K562 (cell line): ENCODE measurements around the gene CDK4. TPM values are rescaled to one million over a fixed set of nuclear protein-coding genes. Genes with fewer than 3 reads are reported as not detected.

ENCODE experiments used
- ATAC-seq: fragments of 200-7000 bp; cut with Tn5 transposase; 3 replicates; pipeline ENCODE4 v1.9.1; 2020; ENCODE audit warnings: moderate library complexity
- BruUV-seq: library from RNA; stranded (reverse); fragments of 400-500 nt; replicated peaks from 2 replicates; lab custom pipeline; 2021; lab: Mats Ljungman, UMichigan
- CTCF ChIA-PET: fragments of 300-600 bp; formaldehyde crosslinking; extraction: SDS; loops from one replicate; lab custom pipeline; 2021; ENCODE audit warnings: low intra/inter-chr PET ratio; lab: Yijun Ruan, JAX
- POLR2A ChIA-PET: fragments of 300-600, 350-650 bp; sonication (Branson Sonifier 250); formaldehyde crosslinking; extraction: SDS; loops from one replicate; lab custom pipeline; 2021; ENCODE audit warnings: antibody characterized with exemption, inconsistent platforms; lab: Yijun Ruan, JAX
- DNase-seq, 4 experiments: peaks; one replicate each; pipeline versions ENCODE4 v3.0.0 to v3.0.0-alpha.2; 2011 to 2018; ENCODE audit warnings: low spot score in 3 of 4, mixed read lengths in 3 of 4; ENCODE audit errors: extremely low read depth in 1 of 4
- FAIRE-seq: peaks from 2 replicates; lab custom pipeline; 2011; peaks lifted over from hg19 to GRCh38; lab: Jason Lieb, UNC
- H2AFZ ChIP-seq: 2 replicates; pipeline ENCODE4 v1.6.0; 2011; ENCODE audit warnings: low read depth, low read length, control low read depth, inconsistent platforms
- H3K27ac ChIP-seq: fragments of 200-600 bp; 3 replicates; pipeline ENCODE4 v1.8.0; 2011; ENCODE audit warnings: low read depth, mild to moderate bottlenecking, control low read depth, inconsistent platforms, low read length, moderate library complexity, mixed read lengths; ENCODE audit errors: extremely low read depth
- H3K27me3 ChIP-seq, 2 experiments: fragments of 300-600 bp in 1 of 2; 2 replicates in 1 of 2; 3 replicates in 1 of 2; pipeline versions ENCODE4 v1.6.0 to v1.8.0; 2011; ENCODE audit warnings: inconsistent platforms in 2 of 2, low read length in 2 of 2, mild to moderate bottlenecking in 1 of 2, mixed read lengths in 1 of 2, moderate library complexity in 1 of 2; ENCODE audit not compliant: control insufficient read depth in 2 of 2, insufficient read depth in 2 of 2
- H3K36me3 ChIP-seq: fragments of 300-600 bp; 3 replicates; pipeline ENCODE4 v1.8.0; 2011; ENCODE audit warnings: mild to moderate bottlenecking, low read length, inconsistent platforms; ENCODE audit not compliant: control insufficient read depth, insufficient read depth
- H3K4me1 ChIP-seq, 2 experiments: fragments of 200-600 bp in 1 of 2; replicated peaks in 1 of 2; 2 replicates in 1 of 2; 3 replicates in 1 of 2; pipeline versions ENCODE4 v1.5.1 to v1.8.0; 2011; ENCODE audit warnings: inconsistent platforms in 2 of 2, low read length in 2 of 2, mild to moderate bottlenecking in 1 of 2, mixed read lengths in 1 of 2, moderate library complexity in 1 of 2; ENCODE audit not compliant: control insufficient read depth in 2 of 2, insufficient read depth in 2 of 2
- H3K4me2 ChIP-seq: 2 replicates; pipeline ENCODE4 v1.6.1; 2011; ENCODE audit warnings: low read length, control low read depth, inconsistent platforms, mixed read lengths; ENCODE audit not compliant: insufficient read depth
- H3K4me3 ChIP-seq: fragments of 200-600 bp; sonication (generic), shearing (Covaris generic); 2 replicates; pipeline ENCODE4 v1.5.1; 2016; ENCODE audit warnings: control low read depth, inconsistent platforms
- H3K79me2 ChIP-seq: fragments of 200-600 bp; 3 replicates; pipeline ENCODE4 v1.8.0; 2011; ENCODE audit warnings: low read length, inconsistent platforms; ENCODE audit not compliant: control insufficient read depth, insufficient read depth
- H3K9ac ChIP-seq, 2 experiments: 2 replicates each; pipeline versions ENCODE4 v1.6.0 to v1.6.1; 2011; ENCODE audit warnings: low read depth in 2 of 2, low read length in 2 of 2, control low read depth in 1 of 2, inconsistent platforms in 1 of 2, mild to moderate bottlenecking in 1 of 2, mixed read lengths in 1 of 2; ENCODE audit not compliant: insufficient read depth in 1 of 2
- H3K9me1 ChIP-seq: one replicate; pipeline ENCODE4 v1.6.0; 2011; ENCODE audit warnings: inconsistent platforms, mild to moderate bottlenecking, low read length, moderate library complexity; ENCODE audit not compliant: control insufficient read depth, insufficient read depth
- H3K9me3 ChIP-seq: replicated peaks from 2 replicates; pipeline ENCODE4 v1.5.1; 2011; ENCODE audit warnings: low read depth, low read length, inconsistent platforms; ENCODE audit not compliant: control insufficient read depth, insufficient read depth
- H4K20me1 ChIP-seq: replicated peaks from 2 replicates; pipeline ENCODE4 v1.6.1; 2011; ENCODE audit warnings: low read length, inconsistent platforms, mixed read lengths; ENCODE audit not compliant: control insufficient read depth, insufficient read depth
- CBFA2T2 ChIP-seq: fragments of 450-650 bp; conservative IDR thresholded peaks from 2 replicates; pipeline ENCODE4 v1.6.1; 2017; ENCODE audit warnings: mild to moderate bottlenecking
- KDM2B ChIP-seq: fragments of 250-450 bp; sonication (Bioruptor Pico); IDR thresholded peaks from 2 replicates; pipeline ENCODE4 v1.8.0; 2021; ENCODE audit warnings: mild to moderate bottlenecking, moderate library complexity
- KDM5B ChIP-seq: fragments of 200-600 bp; sonication (generic); IDR thresholded peaks from 2 replicates; pipeline ENCODE4 v1.6.1; 2012; ENCODE audit warnings: low read depth, mild to moderate bottlenecking, moderate library complexity, low read length, control low read depth, inconsistent platforms; ENCODE audit not compliant: insufficient replicate concordance
- NCOA1 ChIP-seq: fragments of 450-650 bp; IDR thresholded peaks from 2 replicates; pipeline ENCODE4 v1.6.1; 2016; ENCODE audit warnings: low read depth
- NFRKB ChIP-seq: fragments of 450-650 bp; IDR thresholded peaks from 2 replicates; pipeline ENCODE4 v1.6.1; 2016; ENCODE audit warnings: low read depth
- PTTG1 ChIP-seq: fragments of 450-650 bp; IDR thresholded peaks from 2 replicates; pipeline ENCODE4 v1.6.1; 2016; ENCODE audit warnings: low read depth, mild to moderate bottlenecking, missing genetic modification characterization, missing compliant biosample characterization
- SMARCA5 ChIP-seq: fragments of 450-650 bp; IDR thresholded peaks from 2 replicates; pipeline ENCODE4 v1.6.1; 2016
- TCFL5 ChIP-seq: fragments of 250-450 bp; sonication (Bioruptor Pico); conservative IDR thresholded peaks from 2 replicates; pipeline ENCODE4 v1.6.1; 2021; ENCODE audit warnings: mild to moderate bottlenecking, moderate library complexity, matching md5 sums
- ZNF431 ChIP-seq: sonication (generic); formaldehyde crosslinking; IDR thresholded peaks from 2 replicates; pipeline ENCODE4 v1.8.0; 2022; ENCODE audit warnings: mild to moderate bottlenecking, missing genetic modification reagents
- ZNF586 ChIP-seq: fragments of 450-650 bp; formaldehyde crosslinking; conservative IDR thresholded peaks from 2 replicates; pipeline ENCODE4 v1.4.0; 2020; ENCODE audit warnings: mild to moderate bottlenecking, moderate library complexity
- ZNF766 ChIP-seq: fragments of 200-800 bp; sonication (Bioruptor generic); conservative IDR thresholded peaks from 2 replicates; pipeline ENCODE4 v1.6.1; 2016; ENCODE audit warnings: missing genetic modification characterization, missing compliant biosample characterization
- ZSCAN32 ChIP-seq: fragments of 450-650 bp; formaldehyde crosslinking; IDR thresholded peaks from 2 replicates; pipeline ENCODE4 v1.4.0; 2020; ENCODE audit warnings: mild to moderate bottlenecking, moderate library complexity
- WGBS: fragments of 100-300 bp; shearing (Covaris generic); methylation state at CpG from one replicate; pipeline ENCODE4 v1.1.6; 2016; ENCODE audit warnings: low coverage, mixed read lengths; ENCODE audit not compliant: insufficient coverage; ENCODE audit errors: missing lambda C conversion rate; 5-methylcytosine and 5-hydroxymethylcytosine counted together
- in situ Hi-C: fragments of 300-500 bp; cut with MboI; formaldehyde crosslinking; loops from 4 replicates; pipeline ENCODE4 v1.15.0; 2018; ENCODE audit warnings: inconsistent platforms, mixed read lengths
- intact Hi-C: fragments of 100-400 bp; cut with micrococcal nuclease; formaldehyde crosslinking; loops from 2 replicates; pipeline ENCODE4 v1.14.2; 2022
- polyA plus RNA-seq, 8 experiments: library from polyadenylated mRNA; depleted of rRNA in 4 of 8; stranded (reverse) in 5 of 8; unstranded in 3 of 8; fragments of >200 nt; fragmentation: Nextera tagmentation in 2 of 8; fragmentation: Illumina TruSeq in 1 of 8; extraction: Ambion mirVana in 2 of 8; extraction: Trizol in 1 of 8; gene quantifications; 2 replicates each; pipeline versions ENCODE4 v1.2.1 to v1.2.3, GENCODE V29; 2011 to 2014; ENCODE audit warnings: inconsistent platforms in 1 of 8, missing spikeins in 1 of 8
- total RNA-seq, 7 experiments: library from RNA; depleted of rRNA in 6 of 7; stranded (reverse); fragments of >200 nt in 6 of 7; fragmentation: Illumina TruSeq in 2 of 7; extraction: Trizol in 2 of 7; gene quantifications; 2 replicates each; pipeline versions ENCODE4 v1.2.1 to v1.2.3, GENCODE V29; 2011 to 2021; ENCODE audit warnings: low replicate concordance in 1 of 7
- TF ChIP-seq, protein P1 (sequence below): fragments of 450-650 bp; formaldehyde crosslinking; IDR thresholded peaks from 2 replicates; pipeline ENCODE4 v1.4.0; 2020; ENCODE audit warnings: mild to moderate bottlenecking
- TF ChIP-seq, protein P2 (sequence below): fragments of 250-450 bp; sonication (Bioruptor Pico); IDR thresholded peaks from 2 replicates; pipeline ENCODE4 v1.4.0; 2020

CDK4 gene
- total and polyA plus RNA-seq, 9 of the 15 experiments (the other 6 are each of a cell fraction or from before 2014, with no cell fraction given), result 37.8 to 436 (median 238) TPM

DNA sequence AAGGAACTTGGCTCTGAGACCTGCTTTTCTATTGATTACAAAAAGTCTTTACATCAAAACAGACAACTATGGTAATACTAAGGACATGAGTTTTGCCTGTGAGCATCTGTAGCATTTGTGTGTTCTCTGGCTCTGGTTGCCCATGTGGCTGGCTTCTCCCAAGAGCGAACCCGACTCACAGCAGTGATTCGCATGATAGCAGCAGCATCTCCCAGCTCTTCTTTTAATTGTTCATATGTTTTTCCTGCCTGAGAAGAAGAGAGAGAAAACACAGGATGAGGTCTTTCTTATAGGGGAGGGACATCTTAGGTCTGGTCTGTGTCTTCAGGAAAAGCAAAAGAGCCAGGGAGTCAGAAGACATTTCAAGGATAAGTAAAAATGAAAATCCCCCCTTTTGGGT is 48.9 kb upstream of the CDK4 start:
- no peaks in the 10 kb centered on the region for H3K9me1 ChIP-seq
- no peak for DNase-seq
- peaks cover 50% of the 10 kb centered on the region for H3K36me3 ChIP-seq
- no peak overlapping the region for H3K27ac ChIP-seq
- no peaks in the 10 kb centered on the region for H3K9me3 ChIP-seq
- WGBS, result 94% methylated on average over 3 of the region's 3 CpGs
- no peak overlapping the region for H3K4me3 ChIP-seq
- ATAC-seq, result no peak
- H2AFZ ChIP-seq, result no peak overlapping the region
- no peaks in the 10 kb centered on the region for H4K20me1 ChIP-seq
- ChIA-PET POLR2A (interaction anchor here (1.0 to 3.4 kb wide), 3 partner anchors 9 to 18 kb away, joined by 5 to 21 read pairs (median 5); no protein-coding TSS in a partner anchor), CTCF (no interaction called here)
- FAIRE-seq, result no peak
- no TSS peak for BruUV-seq
- TF ChIP-seq NCOA1 (no peak), TCFL5 (CRISPR knock-in tag) (no peak), SMARCA5 (no peak), CBFA2T2 (no peak), ZNF766 (CRISPR knock-in tag) (no peak), ZNF431 (CRISPR knock-in tag) (no peak), ZNF586 (CRISPR knock-in tag) (no peak), KDM2B (CRISPR knock-in tag) (no peak), KDM5B (no peak), NFRKB (no peak), PTTG1 (tag) (no peak), ZSCAN32 (no peak)
- TF ChIP-seq, protein P1, sequence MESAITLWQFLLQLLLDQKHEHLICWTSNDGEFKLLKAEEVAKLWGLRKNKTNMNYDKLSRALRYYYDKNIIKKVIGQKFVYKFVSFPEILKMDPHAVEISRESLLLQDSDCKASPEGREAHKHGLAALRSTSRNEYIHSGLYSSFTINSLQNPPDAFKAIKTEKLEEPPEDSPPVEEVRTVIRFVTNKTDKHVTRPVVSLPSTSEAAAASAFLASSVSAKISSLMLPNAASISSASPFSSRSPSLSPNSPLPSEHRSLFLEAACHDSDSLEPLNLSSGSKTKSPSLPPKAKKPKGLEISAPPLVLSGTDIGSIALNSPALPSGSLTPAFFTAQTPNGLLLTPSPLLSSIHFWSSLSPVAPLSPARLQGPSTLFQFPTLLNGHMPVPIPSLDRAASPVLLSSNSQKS, result no peak
- TF ChIP-seq, protein P2, sequence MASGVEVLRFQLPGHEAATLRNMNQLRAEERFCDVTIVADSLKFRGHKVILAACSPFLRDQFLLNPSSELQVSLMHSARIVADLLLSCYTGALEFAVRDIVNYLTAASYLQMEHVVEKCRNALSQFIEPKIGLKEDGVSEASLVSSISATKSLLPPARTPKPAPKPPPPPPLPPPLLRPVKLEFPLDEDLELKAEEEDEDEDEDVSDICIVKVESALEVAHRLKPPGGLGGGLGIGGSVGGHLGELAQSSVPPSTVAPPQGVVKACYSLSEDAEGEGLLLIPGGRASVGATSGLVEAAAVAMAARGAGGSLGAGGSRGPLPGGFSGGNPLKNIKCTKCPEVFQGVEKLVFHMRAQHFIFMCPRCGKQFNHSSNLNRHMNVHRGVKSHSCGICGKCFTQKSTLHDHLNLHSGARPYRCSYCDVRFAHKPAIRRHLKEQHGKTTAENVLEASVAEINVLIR (CRISPR knock-in tag), result no peak
- H3K27me3 ChIP-seq, result no peaks in the 10 kb centered on the region
- H3K79me2 ChIP-seq, result no peaks in the 10 kb centered on the region
- intact Hi-C loops (no loop called here), in situ Hi-C loops (no loop called here)
- no peak overlapping the region for H3K9ac ChIP-seq
- H3K4me2 ChIP-seq, result no peak overlapping the region
- no peaks in the 10 kb centered on the region for H3K4me1 ChIP-seq
